Brain microvascular endothelial cell (primary cell): ENCODE results near the gene ODAM.

Experiments
- DNase-seq: peaks from one replicate; pipeline ENCODE4 v3.0.0-alpha.2; 2020
- H3K27ac ChIP-seq: fragments of 250-450 bp; sonication (Bioruptor Pico); 2 replicates; pipeline ENCODE4 v1.5.1; 2020; ENCODE audit warnings: mild to moderate bottlenecking, moderate library complexity
- H3K27me3 ChIP-seq: fragments of 250-450 bp; sonication (Bioruptor Pico); replicated peaks from 2 replicates; pipeline ENCODE4 v1.5.1; 2020; ENCODE audit warnings: mild to moderate bottlenecking
- H3K36me3 ChIP-seq: fragments of 250-450 bp; sonication (Bioruptor Pico); replicated peaks from 2 replicates; pipeline ENCODE4 v1.5.1; 2020; ENCODE audit warnings: mild to moderate bottlenecking
- H3K4me3 ChIP-seq: 2 replicates; pipeline ENCODE4 v1.5.1; 2011; ENCODE audit warnings: low read depth, mild to moderate bottlenecking, control low read depth, low read length, moderate library complexity
- CTCF ChIP-seq: IDR thresholded peaks from 2 replicates; pipeline ENCODE4 v1.5.1; 2011; ENCODE audit warnings: low read depth, mild to moderate bottlenecking, moderate library complexity, low read length, control low read depth, inconsistent platforms; ENCODE audit errors: missing control alignments
- in situ Hi-C: cut with HindIII; loops from 2 replicates; pipeline ENCODE4 v1.10.0; 2017; ENCODE audit warnings: low sequenced_read_pairs, low pct_ligation_motif_present

Gene ODAM

GRCh38 chr4:70195425-70195824, at the start of gene ODAM:
TSS of gene ODAM (plus strand) at chr4:70195725. CDS start at chr4:70196544, 819 bp downstream.
- Histone ChIP-seq H3K27ac (no peak within 1 kb of the TSS), H3K27me3 (no peaks in the 10 kb centered on the region), H3K4me3 (no peak within 1 kb of the TSS), H3K36me3 (no peaks in the 10 kb centered on the region)
- in situ Hi-C loops, result no loop called here
- no peak for DNase-seq
- TF ChIP-seq CTCF, result no peak

GRCh38 chr4:70151271-70151670, 44.3 kb upstream of the ODAM start:
- in situ Hi-C loops, result no loop called here
- Histone ChIP-seq H3K27ac (no peak overlapping the region), H3K4me3 (no peak overlapping the region), H3K36me3 (no peaks in the 10 kb centered on the region), H3K27me3 (no peaks in the 10 kb centered on the region)
- no peak for TF ChIP-seq CTCF
- no peak for DNase-seq

GRCh38 chr4:70152088-70152487, 43.4 kb upstream of the ODAM start:
- Histone ChIP-seq H3K4me3 (no peak overlapping the region), H3K36me3 (no peaks in the 10 kb centered on the region), H3K27me3 (no peaks in the 10 kb centered on the region), H3K27ac (no peak overlapping the region)
- TF ChIP-seq CTCF, result no peak
- no peak for DNase-seq
- in situ Hi-C loops, result no loop called here

- Histone ChIP-seq H3K27me3 (no peaks in the 10 kb centered on the region), H3K4me3 (no peak within 1 kb of the TSS), H3K27ac (no peak within 1 kb of the TSS), H3K36me3 (no peaks in the 10 kb centered on the region)
- DNase-seq, result no peak
- TF ChIP-seq CTCF, result no peak
- in situ Hi-C loops, result no loop called here
Measured at GRCh38 chr4:70153937-70154336, 41.6 kb upstream of the ODAM start, which contains the start of gene PRR27. TSS of gene PRR27 (plus strand) at chr4:70154237. CDS start at chr4:70154376, 139 bp downstream.

GRCh38 chr4:70158576-70158975, 36.9 kb upstream of the ODAM start:
- H3K27me3 ChIP-seq, result no peaks in the 10 kb centered on the region
- no peak overlapping the region for H3K27ac ChIP-seq
- no peak for DNase-seq
- TF ChIP-seq CTCF, result no peak
- in situ Hi-C loops, result no loop called here
- no peaks in the 10 kb centered on the region for H3K36me3 ChIP-seq
- H3K4me3 ChIP-seq, result no peak overlapping the region

GRCh38 chr4:70177090-70177489, 18.4 kb upstream of the ODAM start:
- Histone ChIP-seq H3K27me3 (no peaks in the 10 kb centered on the region), H3K36me3 (no peaks in the 10 kb centered on the region), H3K27ac (no peak overlapping the region), H3K4me3 (no peak overlapping the region)
- in situ Hi-C loops, result no loop called here
- TF ChIP-seq CTCF, result no peak
- no peak for DNase-seq
